NCI-H2227 (cell line): Measurements from ENCODE around the gene PCGF2.
"Not testable (repeated sequence)": the region's sequence is repeated elsewhere in the genome, so short reads cannot be mapped to it uniquely, and the experiment has no call there.

ENCODE experiments used
- DNase-seq: peaks from one replicate; lab custom pipeline; 2025; ENCODE audit not compliant: unreplicated experiment; lab: John Stamatoyannopoulos, UW

PCGF2 gene

GRCh38 chr17:38748149-38748891 lies at the start of gene PCGF2:
Gene PCGF2, minus strand, starts transcription at chr17:38748336. Its CDS starts 7,934 bp downstream, at chr17:38740402.
- DNase-seq = peak; percentile 96

- DNase-seq = no peak
Measured at GRCh38 chr17:38797828-38798227, 49.7 kb upstream of the PCGF2 start.

GRCh38 chr17:38797158-38797490 lies 49.0 kb upstream of the PCGF2 start:
- no peak for DNase-seq

GRCh38 chr17:38796451-38797157 lies 48.5 kb upstream of the PCGF2 start:
- no peak for DNase-seq

- DNase-seq = no peak
Measured at GRCh38 chr17:38794221-38794620, 46.1 kb upstream of the PCGF2 start.

GRCh38 chr17:38791162-38791561 lies 43.0 kb upstream of the PCGF2 start:
- no peak for DNase-seq

- DNase-seq = not testable (repeated sequence)
Measured at GRCh38 chr17:38790148-38790707, 42.1 kb upstream of the PCGF2 start.

GRCh38 chr17:38789185-38789584 lies 41.0 kb upstream of the PCGF2 start:
- DNase-seq = peak; percentile 82

GRCh38 chr17:38787999-38788398 lies 39.9 kb upstream of the PCGF2 start:
- not testable (repeated sequence) for DNase-seq

- no peak for DNase-seq
Measured at GRCh38 chr17:38786372-38786771, 38.2 kb upstream of the PCGF2 start.

- DNase-seq = no peak
Measured at GRCh38 chr17:38783227-38783626, 35.1 kb upstream of the PCGF2 start.

- DNase-seq = no peak
Measured at GRCh38 chr17:38779965-38780752, 32.0 kb upstream of the PCGF2 start.

GRCh38 chr17:38777641-38778250 lies 29.6 kb upstream of the PCGF2 start:
- DNase-seq = no peak

GRCh38 chr17:38773258-38773657 lies 25.1 kb upstream of the PCGF2 start:
- DNase-seq = no peak

GRCh38 chr17:38768417-38768816 lies 20.3 kb upstream of the PCGF2 start:
- no peak for DNase-seq

- DNase-seq = no peak
Measured at GRCh38 chr17:38766341-38766740, 18.2 kb upstream of the PCGF2 start.

- DNase-seq = no peak
Measured at GRCh38 chr17:38762231-38762630, 14.1 kb upstream of the PCGF2 start.

GRCh38 chr17:38761612-38762011 lies 13.5 kb upstream of the PCGF2 start:
- peak; percentile 36 for DNase-seq

- DNase-seq = no peak
Measured at GRCh38 chr17:38753071-38753506, 5.0 kb upstream of the PCGF2 start.

GRCh38 chr17:38752308-38753070 lies 4.4 kb upstream of the PCGF2 start, which contains the start of gene PSMB3:
Gene PSMB3, plus strand, starts transcription at chr17:38752741. Its CDS starts 86 bp downstream, at chr17:38752827.
- peak; percentile 99 for DNase-seq
